Esophagus squamous epithelium (tissue), 5 donors: ENCODE data around the gene RIMOC1. TPM values are rescaled to one million over a fixed set of nuclear protein-coding genes. Genes with fewer than 3 reads are reported as not detected.

Source experiments
- DNase-seq: peaks from one replicate; lab custom pipeline; 2025; lab: John Stamatoyannopoulos, UW
- H3K27ac ChIP-seq, 4 donors: fragments of 200-600 bp; sonication (generic); one replicate each; pipeline ENCODE4 v1.5.1; 2016 to 2019; ENCODE audit warnings: mild to moderate bottlenecking in 1 of 4
- H3K27me3 ChIP-seq, 4 donors: fragments of 200-600 bp; sonication (generic); 1 replicate in 3 of 4; 2 replicates in 1 of 4; pipeline versions ENCODE4 v1.5.1 to v1.6.0; 2017 to 2021; ENCODE audit warnings: antibody characterized with exemption in 1 of 4
- H3K36me3 ChIP-seq, 3 donors: fragments of 200-600 bp; sonication (generic); one replicate each; pipeline ENCODE4 v1.5.1; 2016 to 2019
- H3K4me1 ChIP-seq, 3 donors: fragments of 200-600 bp; sonication (generic); one replicate each; pipeline ENCODE4 v1.5.1; 2017 to 2019
- H3K4me3 ChIP-seq, 4 donors: fragments of 200-600 bp; sonication (generic); 1 replicate in 3 of 4; 2 replicates in 1 of 4; pipeline ENCODE4 v1.5.1; 2016 to 2019; ENCODE audit warnings: mild to moderate bottlenecking in 2 of 4, moderate library complexity in 1 of 4
- H3K9me3 ChIP-seq, 3 donors: fragments of 200-600 bp; sonication (generic); one replicate each; pipeline ENCODE4 v1.5.1; 2016 to 2019
- POLR2A ChIP-seq, 4 donors: fragments of 450-650 bp; IDR thresholded peaks; one replicate each; pipeline ENCODE4 v1.6.1; 2017; ENCODE audit warnings: antibody characterized with exemption in 4 of 4, mild to moderate bottlenecking in 4 of 4, moderate library complexity in 3 of 4
- WGBS, 2 donors: methylation state at CpG; one replicate each; pipeline ENCODE4 v1.1.5; 2018; 5-methylcytosine and 5-hydroxymethylcytosine counted together
- intact Hi-C: fragments of 100-400 bp; cut with DNase I; formaldehyde crosslinking; loops from one replicate; pipeline ENCODE4 v1.15.0; 2022
- total RNA-seq, 4 donors: library from RNA; depleted of rRNA; stranded (reverse); fragments of >200 nt; gene quantifications; one replicate each; pipeline ENCODE4 v1.1.0, GENCODE V29; 2016
- TF ChIP-seq, protein P1 (sequence below), 6 experiments: fragments of 450-650 bp in 4 of 6; fragments of 200-600 bp in 2 of 6; sonication (generic) in 2 of 6; IDR thresholded peaks; one replicate each; pipeline ENCODE4 v1.5.1; 2016 to 2019; ENCODE audit warnings: antibody characterized with exemption in 6 of 6, mild to moderate bottlenecking in 4 of 6, moderate library complexity in 4 of 6
- donor health status: DM: yes; HTN: yes; CAD: no.

Gene RIMOC1
- total RNA-seq, 4 donors from 2014 or later, result 11.9 to 16.4 (median 14.2) TPM

DNA sequence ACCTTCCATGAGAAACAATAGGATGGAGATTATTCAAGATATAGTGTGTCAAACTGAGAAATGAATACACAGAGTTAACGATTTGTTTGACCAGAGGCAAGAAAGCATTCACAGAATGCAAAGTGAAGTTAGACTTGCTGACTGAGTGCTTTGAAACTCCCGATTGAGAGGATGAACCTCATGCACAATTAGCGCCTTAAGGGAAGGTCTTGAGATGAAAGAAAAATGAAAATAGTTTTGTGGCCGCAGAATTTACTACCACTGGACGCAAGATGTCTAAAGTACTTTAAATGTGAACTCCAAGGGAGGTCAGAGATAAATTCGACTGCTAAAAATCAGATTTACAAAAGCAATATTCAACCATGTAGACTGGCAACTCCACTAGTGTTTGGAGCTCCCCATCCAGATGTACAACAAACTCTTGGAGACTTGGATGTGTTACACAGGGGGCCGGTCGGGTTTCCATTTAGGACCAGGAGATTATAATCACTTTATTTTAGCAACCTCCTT is 707 bp upstream of the RIMOC1 start:
- Histone ChIP-seq H3K9me3 (no peaks in the 10 kb centered on the region), H3K27ac (peak overlapping the region; percentile 94 to 97 (median 96)), H3K4me1 (peaks cover 0 to 32% (median 12%) of the 10 kb centered on the region in 3 donors), H3K27me3 (peaks cover 0 to 9% (median 0%) of the 10 kb centered on the region in 4 donors), H3K36me3 (peaks cover 0 to 10% (median 7%) of the 10 kb centered on the region in 3 donors), H3K4me3 (peak overlapping the region; percentile 79 to 97 (median 88))
- WGBS, 2 donors, result 40 to 43% methylated on average over 8 of the region's 8 CpGs
- TF ChIP-seq POLR2A (IDR thresholded peaks at IDR 0.05), result no peak
- TF ChIP-seq, protein P1, sequence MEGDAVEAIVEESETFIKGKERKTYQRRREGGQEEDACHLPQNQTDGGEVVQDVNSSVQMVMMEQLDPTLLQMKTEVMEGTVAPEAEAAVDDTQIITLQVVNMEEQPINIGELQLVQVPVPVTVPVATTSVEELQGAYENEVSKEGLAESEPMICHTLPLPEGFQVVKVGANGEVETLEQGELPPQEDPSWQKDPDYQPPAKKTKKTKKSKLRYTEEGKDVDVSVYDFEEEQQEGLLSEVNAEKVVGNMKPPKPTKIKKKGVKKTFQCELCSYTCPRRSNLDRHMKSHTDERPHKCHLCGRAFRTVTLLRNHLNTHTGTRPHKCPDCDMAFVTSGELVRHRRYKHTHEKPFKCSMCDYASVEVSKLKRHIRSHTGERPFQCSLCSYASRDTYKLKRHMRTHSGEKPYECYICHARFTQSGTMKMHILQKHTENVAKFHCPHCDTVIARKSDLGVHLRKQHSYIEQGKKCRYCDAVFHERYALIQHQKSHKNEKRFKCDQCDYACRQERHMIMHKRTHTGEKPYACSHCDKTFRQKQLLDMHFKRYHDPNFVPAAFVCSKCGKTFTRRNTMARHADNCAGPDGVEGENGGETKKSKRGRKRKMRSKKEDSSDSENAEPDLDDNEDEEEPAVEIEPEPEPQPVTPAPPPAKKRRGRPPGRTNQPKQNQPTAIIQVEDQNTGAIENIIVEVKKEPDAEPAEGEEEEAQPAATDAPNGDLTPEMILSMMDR (IDR thresholded peaks at IDR 0.05), result no peak
- DNase-seq, result no peak
- intact Hi-C loops, result no loop called here

DNA sequence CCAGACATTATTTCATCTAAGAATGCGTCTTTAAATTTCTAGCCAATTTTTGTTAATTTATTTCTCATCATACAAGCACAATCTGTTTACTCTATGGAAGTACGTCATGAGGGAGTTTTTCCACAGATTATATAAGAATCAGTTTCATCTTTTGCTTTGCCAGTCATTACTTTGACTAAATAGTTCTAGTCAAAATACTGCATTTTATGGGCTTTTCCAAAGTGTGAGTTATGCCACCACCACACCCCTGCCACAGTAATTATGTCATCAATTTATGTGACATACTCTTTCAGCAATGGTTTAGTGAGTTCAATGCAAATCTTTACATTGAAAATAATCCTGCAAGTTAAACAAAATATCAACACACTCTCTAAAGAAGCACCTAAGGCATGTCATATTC is 2.0 kb downstream of the RIMOC1 start:
- Histone ChIP-seq H3K27ac (no peak overlapping the region), H3K9me3 (no peaks in the 10 kb centered on the region), H3K4me1 (peaks cover 0 to 32% (median 12%) of the 10 kb centered on the region in 3 donors), H3K36me3 (peaks cover 0 to 37% (median 15%) of the 10 kb centered on the region in 3 donors), H3K4me3 (no peak overlapping the region), H3K27me3 (no peaks in the 10 kb centered on the region)
- 70 to 94% methylated on average over 2 of the region's 2 CpGs for WGBS, 2 donors
- intact Hi-C loops, result no loop called here
- no peak for DNase-seq
- no peak for TF ChIP-seq POLR2A (IDR thresholded peaks at IDR 0.05)
- TF ChIP-seq, protein P1 (IDR thresholded peaks at IDR 0.05), result no peak

DNA sequence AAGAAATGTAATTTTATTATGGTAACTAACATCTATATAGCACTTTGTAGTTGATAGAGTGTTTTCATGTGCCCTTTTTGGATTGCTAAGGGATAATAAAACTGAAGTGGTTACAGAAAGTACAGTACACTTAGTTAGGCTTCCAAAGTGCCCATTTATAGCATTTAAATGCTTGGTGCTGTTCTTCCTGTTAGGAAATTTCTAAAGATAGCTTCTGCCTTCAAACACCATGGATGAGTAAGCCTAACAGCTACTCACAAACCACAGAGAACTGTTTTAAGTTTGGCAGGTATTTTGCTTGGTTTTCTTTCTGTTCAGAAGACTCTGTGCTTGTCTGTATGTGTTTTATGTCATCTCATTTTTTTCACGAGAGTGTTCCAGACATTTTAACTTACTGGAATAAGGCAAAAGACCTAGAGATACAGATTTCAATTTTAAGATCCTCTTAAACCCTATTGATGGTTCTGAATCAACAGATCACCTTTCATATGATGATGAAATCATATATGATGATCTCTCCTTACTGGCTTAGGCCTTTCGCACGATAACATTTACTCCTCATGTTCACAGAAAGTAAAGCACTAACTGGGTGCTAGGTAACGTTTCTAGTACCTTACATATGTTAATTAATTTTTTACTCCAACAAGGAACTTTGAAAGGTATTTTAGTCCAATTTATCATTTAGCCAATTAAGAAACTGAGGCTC is 4.4 kb downstream of the RIMOC1 start:
- no peak for TF ChIP-seq POLR2A (IDR thresholded peaks at IDR 0.05)
- TF ChIP-seq, protein P1 (IDR thresholded peaks at IDR 0.05), result no peak
- WGBS, 2 donors, result 77 to 80% methylated on average over 4 of the region's 4 CpGs
- peaks cover 0 to 28% (median 12%) of the 10 kb centered on the region in 3 donors for H3K4me1 ChIP-seq
- no peaks in the 10 kb centered on the region for H3K9me3 ChIP-seq
- no peak overlapping the region for H3K27ac ChIP-seq
- H3K27me3 ChIP-seq, result no peaks in the 10 kb centered on the region
- no peak for DNase-seq
- H3K4me3 ChIP-seq, result no peak overlapping the region
- H3K36me3 ChIP-seq, result peaks cover 0 to 61% (median 32%) of the 10 kb centered on the region in 3 donors
- intact Hi-C loops, result no loop called here

DNA sequence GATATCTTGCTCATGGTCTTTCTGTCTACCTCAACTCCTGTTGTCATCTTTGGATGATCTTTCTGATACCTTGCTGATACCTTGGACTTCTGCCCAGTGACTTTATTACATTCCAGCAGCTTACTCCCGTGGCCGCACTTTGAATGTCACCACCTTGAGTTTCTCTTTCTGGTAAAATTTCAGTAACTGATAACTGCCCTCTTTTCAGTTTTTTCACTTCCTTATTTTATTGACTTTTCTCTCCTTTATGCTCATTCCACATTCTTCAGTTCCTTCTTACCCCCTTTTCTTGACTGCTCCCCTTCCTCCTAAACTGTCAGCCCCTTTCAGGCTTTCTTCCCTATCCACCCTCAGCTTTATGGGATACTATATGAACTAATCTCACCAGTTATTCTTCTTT is 14.0 kb downstream of the RIMOC1 start:
- TF ChIP-seq, protein P1 (IDR thresholded peaks at IDR 0.05), result no peak
- no peak for TF ChIP-seq POLR2A (IDR thresholded peaks at IDR 0.05)
- Histone ChIP-seq H3K9me3 (no peaks in the 10 kb centered on the region), H3K4me3 (no peak overlapping the region), H3K27ac (no peak overlapping the region), H3K27me3 (no peaks in the 10 kb centered on the region), H3K36me3 (peaks cover 0 to 79% (median 10%) of the 10 kb centered on the region in 3 donors), H3K4me1 (peaks cover 0 to 14% (median 0%) of the 10 kb centered on the region in 3 donors)
- intact Hi-C loops, result no loop called here
- DNase-seq, result no peak
- 62 to 85% methylated on average over 2 of the region's 2 CpGs for WGBS, 2 donors

DNA sequence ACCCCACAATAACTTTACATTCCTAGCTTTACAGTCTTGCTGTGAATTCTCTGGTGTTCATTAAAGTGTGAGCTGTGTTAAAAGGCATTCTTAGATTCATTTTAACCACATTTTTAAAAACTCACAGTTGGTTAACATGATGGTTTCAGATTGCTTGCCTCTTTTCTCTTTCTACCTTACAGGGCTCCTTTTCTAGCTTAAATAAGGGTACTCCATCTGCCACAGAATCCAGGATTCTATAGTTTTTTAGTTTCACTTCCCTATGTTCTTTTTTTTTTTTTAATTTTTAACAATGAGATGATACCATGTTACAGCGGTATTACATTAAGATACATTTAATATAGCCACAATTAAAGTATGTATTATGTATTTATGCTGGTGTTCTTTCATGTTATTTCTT is 17.0 kb downstream of the RIMOC1 start:
- no peak for DNase-seq
- Histone ChIP-seq H3K36me3 (peaks cover 0 to 48% (median 3%) of the 10 kb centered on the region in 3 donors), H3K27me3 (no peaks in the 10 kb centered on the region), H3K9me3 (no peaks in the 10 kb centered on the region), H3K4me1 (peaks cover 5 to 29% (median 8%) of the 10 kb centered on the region in 3 donors), H3K4me3 (no peak overlapping the region), H3K27ac (peak overlapping the region in 2 of 4 donors; percentile 54 to 64)
- intact Hi-C loops, result loop anchor here (10.0 kb wide), 1 partner anchor 56 kb away; no protein-coding TSS in a partner anchor
- 92 to 96% methylated on average over 1 of the region's 1 CpG for WGBS, 2 donors
- no peak for TF ChIP-seq POLR2A (IDR thresholded peaks at IDR 0.05)
- TF ChIP-seq, protein P1 (IDR thresholded peaks at IDR 0.05), result no peak
